ENCODE measurements around the gene HMHB1.
"Not testable (repeated sequence)": the region's sequence is repeated elsewhere in the genome, so short reads cannot be mapped to it uniquely, and the experiment has no call there.

HMHB1 gene

GRCh38 chr5:143805861-143806260 lies 6.1 kb upstream of the HMHB1 start:
- no peak for DNase-seq

- DNase-seq: no peak
These were observed 5.4 kb upstream of the HMHB1 start for GRCh38 chr5:143806579-143806978.

GRCh38 chr5:143807401-143807800 lies 4.6 kb upstream of the HMHB1 start:
- no peak for DNase-seq

- DNase-seq: not testable (repeated sequence)
These were observed 4.4 kb downstream of the HMHB1 start for GRCh38 chr5:143816370-143816769.

GRCh38 chr5:143819716-143820115 lies 7.8 kb downstream of the HMHB1 start:
- DNase-seq: no peak

GRCh38 chr5:143820451-143820850 lies 8.5 kb downstream of the HMHB1 start:
- DNase-seq: no peak

- peak; percentile 89 for DNase-seq
These were observed 13.1 kb downstream of the HMHB1 start for GRCh38 chr5:143824851-143825720.

- DNase-seq: peak; percentile 23
These were observed 15.0 kb downstream of the HMHB1 start for GRCh38 chr5:143826951-143827444.

- DNase-seq: peak; percentile 17
These were observed 16.7 kb downstream of the HMHB1 start for GRCh38 chr5:143828710-143829109.

- DNase-seq: no peak
These were observed 21.2 kb downstream of the HMHB1 start for GRCh38 chr5:143833177-143833576.

GRCh38 chr5:143835251-143835650 lies 23.3 kb downstream of the HMHB1 start:
- no peak for DNase-seq

- DNase-seq: no peak
These were observed 24.3 kb downstream of the HMHB1 start for GRCh38 chr5:143836161-143836725.

- DNase-seq: no peak
These were observed 25.4 kb downstream of the HMHB1 start for GRCh38 chr5:143837306-143837848.

GRCh38 chr5:143841446-143841845 lies 29.5 kb downstream of the HMHB1 start:
- no peak for DNase-seq

- no peak for DNase-seq
These were observed 31.0 kb downstream of the HMHB1 start for GRCh38 chr5:143842920-143843319.

GRCh38 chr5:143843461-143843860 lies 31.5 kb downstream of the HMHB1 start:
- DNase-seq: no peak

- DNase-seq: no peak
These were observed 38.2 kb downstream of the HMHB1 start for GRCh38 chr5:143850050-143850683.

- DNase-seq: no peak
These were observed 39.4 kb downstream of the HMHB1 start for GRCh38 chr5:143851383-143851782.

GRCh38 chr5:143860211-143860610 lies 48.2 kb downstream of the HMHB1 start:
- no peak for DNase-seq

GRCh38 chr5:143862271-143862670 lies 50.3 kb downstream of the HMHB1 start:
- no peak for DNase-seq

- DNase-seq: no peak
These were observed 53.6 kb downstream of the HMHB1 start for GRCh38 chr5:143865426-143866025.

All from CD4-positive, alpha-beta T cell treated with Interleukin-17A for 4 hours (primary cell).